Measurements from ENCODE around the gene MCTP1.

MCTP1 gene

GRCh38 chr5:95114902-95115301, 170.0 kb downstream of the MCTP1 start:
- DNase-seq (ENCODE audit: low spot score): no peak

GRCh38 chr5:95114305-95114704, 170.6 kb downstream of the MCTP1 start:
- DNase-seq (ENCODE audit: low spot score): no peak

GRCh38 chr5:95113489-95113888, 171.4 kb downstream of the MCTP1 start:
- peak; percentile 29 for DNase-seq (ENCODE audit: low spot score)

GRCh38 chr5:95111141-95111540, 173.8 kb downstream of the MCTP1 start:
- no peak for DNase-seq (ENCODE audit: low spot score)

- DNase-seq (ENCODE audit: low spot score): no peak
Measured at GRCh38 chr5:95110118-95110517, 174.8 kb downstream of the MCTP1 start.

- no peak for DNase-seq (ENCODE audit: low spot score)
Measured at GRCh38 chr5:95107138-95107537, 177.8 kb downstream of the MCTP1 start.

GRCh38 chr5:95105638-95106037, 179.3 kb downstream of the MCTP1 start:
- DNase-seq (ENCODE audit: low spot score): no peak

- no peak for DNase-seq (ENCODE audit: low spot score)
Measured at GRCh38 chr5:95102687-95103086, 182.2 kb downstream of the MCTP1 start.

- no peak for DNase-seq (ENCODE audit: low spot score)
Measured at GRCh38 chr5:95102080-95102479, 182.8 kb downstream of the MCTP1 start.

GRCh38 chr5:95100551-95100950, 184.3 kb downstream of the MCTP1 start:
- DNase-seq (ENCODE audit: low spot score): no peak

GRCh38 chr5:95098012-95098411, 186.9 kb downstream of the MCTP1 start:
- DNase-seq (ENCODE audit: low spot score): no peak

- no peak for DNase-seq (ENCODE audit: low spot score)
Measured at GRCh38 chr5:95093211-95093610, 191.7 kb downstream of the MCTP1 start.

GRCh38 chr5:95090774-95091173, 194.1 kb downstream of the MCTP1 start:
- DNase-seq (ENCODE audit: low spot score): no peak

GRCh38 chr5:95087816-95088317, 197.0 kb downstream of the MCTP1 start:
- no peak for DNase-seq (ENCODE audit: low spot score)

- no peak for DNase-seq (ENCODE audit: low spot score)
Measured at GRCh38 chr5:95086927-95087815, 197.7 kb downstream of the MCTP1 start.

- no peak for DNase-seq (ENCODE audit: low spot score)
Measured at GRCh38 chr5:95084757-95085156, 200.1 kb downstream of the MCTP1 start.

GRCh38 chr5:95083606-95084005, 201.3 kb downstream of the MCTP1 start:
- no peak for DNase-seq (ENCODE audit: low spot score)

- DNase-seq (ENCODE audit: low spot score): no peak
Measured at GRCh38 chr5:95081982-95082381, 202.9 kb downstream of the MCTP1 start.

- peak; percentile 56 for DNase-seq (ENCODE audit: low spot score)
Measured at GRCh38 chr5:95081500-95081960, 203.4 kb downstream of the MCTP1 start.

GRCh38 chr5:95080441-95080840, 204.5 kb downstream of the MCTP1 start:
- no peak for DNase-seq (ENCODE audit: low spot score)

GRCh38 chr5:95080030-95080429, 204.9 kb downstream of the MCTP1 start:
- DNase-seq (ENCODE audit: low spot score): no peak

GRCh38 chr5:95078868-95079267, 206.0 kb downstream of the MCTP1 start:
- no peak for DNase-seq (ENCODE audit: low spot score)

- DNase-seq (ENCODE audit: low spot score): no peak
Measured at GRCh38 chr5:95076395-95077185, 208.3 kb downstream of the MCTP1 start.
